Measurements from ENCODE around the gene SFN.
"Not testable (repeated sequence)": the region's sequence is repeated elsewhere in the genome, so short reads cannot be mapped to it uniquely, and the experiment has no call there.

The SFN gene

GRCh38 chr1:26862781-26863684 lies at the start of gene SFN:
Gene SFN, plus strand, starts transcription at chr1:26863149. Its CDS starts 64 bp downstream, at chr1:26863213.
- FAIRE-seq: no peak

- FAIRE-seq: no peak
Observed at GRCh38 chr1:26814377-26814776, 48.6 kb upstream of the SFN start.

GRCh38 chr1:26814893-26815292 lies 48.1 kb upstream of the SFN start:
- no peak for FAIRE-seq

GRCh38 chr1:26820784-26821269 lies 42.1 kb upstream of the SFN start:
- no peak for FAIRE-seq

GRCh38 chr1:26822737-26823395 lies 40.1 kb upstream of the SFN start:
- FAIRE-seq: no peak

- no peak for FAIRE-seq
Observed at GRCh38 chr1:26824731-26825130, 38.2 kb upstream of the SFN start.

DNA sequence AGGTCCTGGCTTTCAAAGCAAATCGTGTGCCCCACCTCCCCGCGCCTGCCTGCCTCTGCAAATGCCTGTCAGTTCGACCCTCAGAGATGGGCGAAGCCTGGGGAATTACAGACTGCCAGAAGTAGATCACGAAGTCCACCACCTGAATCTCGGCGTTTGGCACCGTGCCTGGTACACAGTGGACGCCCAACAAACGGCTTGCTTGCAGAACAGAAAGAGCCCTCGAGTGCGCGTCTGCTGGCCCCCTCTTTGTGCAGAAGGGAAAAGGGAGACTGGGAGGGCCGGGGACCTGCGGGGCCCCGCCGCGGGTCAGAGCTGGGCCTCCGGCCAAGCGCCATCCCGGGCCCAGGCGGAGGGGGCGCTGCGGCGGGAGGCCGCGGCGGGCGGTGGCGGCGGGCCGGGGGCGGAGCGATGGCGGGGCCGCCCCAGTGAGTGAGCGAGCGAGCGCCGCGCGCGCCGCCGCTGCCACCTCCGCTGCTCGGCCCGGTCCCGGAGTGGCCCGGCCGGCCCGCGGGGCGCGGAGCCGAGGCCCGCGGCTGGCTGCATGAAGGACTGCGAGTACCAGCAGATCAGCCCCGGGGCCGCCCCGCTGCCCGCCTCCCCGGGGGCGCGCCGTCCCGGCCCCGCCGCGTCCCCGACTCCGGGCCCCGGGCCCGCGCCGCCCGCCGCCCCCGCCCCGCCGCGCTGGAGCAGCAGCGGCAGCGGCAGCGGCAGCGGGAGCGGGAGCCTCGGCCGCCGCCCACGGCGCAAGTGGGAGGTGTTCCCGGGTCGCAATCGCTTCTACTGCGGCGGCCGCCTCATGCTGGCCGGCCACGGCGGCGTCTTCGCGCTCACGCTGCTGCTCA lies 36.5 kb upstream of the SFN start, which contains the start of gene ZDHHC18:
TSS of gene ZDHHC18 (plus strand) at position 428 of the 845 bp plus-strand sequence. CDS start at position 545, 117 bp downstream.
- no peak for FAIRE-seq

DNA sequence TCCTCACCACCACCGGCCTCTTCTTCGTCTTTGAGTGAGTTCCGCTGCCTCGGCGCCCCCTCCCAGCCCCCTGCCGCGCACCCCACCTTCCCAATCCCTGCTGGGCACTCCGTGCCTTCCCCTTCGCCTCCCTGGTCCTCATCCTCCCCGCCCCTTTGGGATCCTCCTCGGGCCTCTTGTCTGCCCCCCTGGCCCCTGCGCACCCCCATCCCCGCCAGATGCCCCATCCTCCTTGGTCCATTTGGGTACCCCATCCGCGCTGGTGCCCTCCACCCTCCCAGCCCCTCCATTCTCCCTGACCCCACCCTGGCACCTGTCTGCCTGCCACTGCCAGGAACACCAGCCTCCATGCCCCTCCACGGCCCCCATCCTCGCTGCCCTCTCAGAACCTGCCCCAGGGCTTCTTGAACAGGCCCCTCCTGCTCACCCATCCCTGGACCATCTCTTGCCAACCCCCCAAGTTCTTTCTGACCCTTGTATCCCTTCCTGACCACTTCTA lies 35.8 kb upstream of the SFN start:
- no peak for FAIRE-seq

DNA sequence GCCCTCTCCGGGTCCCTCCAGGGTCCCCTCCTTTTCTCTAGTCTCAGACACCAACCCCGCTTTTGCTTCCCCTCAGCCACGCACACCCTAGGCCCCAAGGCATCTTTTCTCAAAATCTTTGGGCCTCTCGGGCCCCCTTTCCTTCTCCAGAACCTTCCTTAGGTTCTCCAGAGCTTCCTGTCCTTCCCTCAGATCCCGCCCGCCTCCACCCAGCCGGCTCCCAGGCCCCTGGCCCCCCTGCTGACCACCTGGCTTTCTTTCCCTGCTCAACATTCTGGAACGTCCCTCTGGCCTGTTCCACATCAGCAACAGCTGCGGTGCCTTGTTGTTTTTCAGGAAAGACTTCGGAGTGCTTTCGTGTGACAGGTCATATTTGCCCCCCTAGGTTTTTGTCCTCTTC lies 35.3 kb upstream of the SFN start:
- FAIRE-seq: no peak

- no peak for FAIRE-seq
Observed at GRCh38 chr1:26828411-26828991, 34.4 kb upstream of the SFN start.

DNA sequence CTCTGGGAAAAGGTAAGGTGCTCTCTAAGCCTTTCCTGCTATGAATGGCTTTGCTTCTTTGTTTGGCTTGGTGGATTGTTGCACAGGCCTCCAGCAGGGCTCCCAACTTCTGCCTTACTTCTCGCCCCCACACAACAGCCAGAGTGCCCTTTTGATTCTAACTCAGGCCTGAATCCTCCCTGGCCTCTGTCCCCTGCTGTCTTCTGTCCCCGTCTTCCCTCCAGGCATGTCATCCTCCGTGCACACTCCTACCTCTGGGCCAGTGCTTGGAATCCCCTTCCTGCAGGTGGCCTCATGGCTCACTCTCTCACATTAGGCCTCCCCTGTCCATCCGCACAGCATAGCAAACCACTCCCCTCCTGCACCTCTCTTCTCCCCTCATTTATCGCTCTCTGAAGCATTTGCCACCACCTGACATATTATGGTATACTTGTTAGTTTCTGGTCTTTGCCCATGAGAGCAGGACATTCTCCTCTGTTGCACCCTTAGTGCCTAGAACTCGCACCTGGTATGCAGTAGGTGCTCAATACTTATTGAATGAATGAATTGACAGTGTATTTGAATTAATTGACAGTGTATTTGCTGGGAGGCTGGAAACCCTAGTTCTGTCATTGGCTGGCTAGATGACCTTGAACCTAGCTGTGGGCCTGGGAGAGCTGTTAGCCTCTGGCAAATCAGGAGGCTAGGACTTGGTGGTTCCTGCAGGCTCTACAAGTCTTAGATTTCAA lies 33.6 kb upstream of the SFN start:
- no peak for FAIRE-seq

DNA sequence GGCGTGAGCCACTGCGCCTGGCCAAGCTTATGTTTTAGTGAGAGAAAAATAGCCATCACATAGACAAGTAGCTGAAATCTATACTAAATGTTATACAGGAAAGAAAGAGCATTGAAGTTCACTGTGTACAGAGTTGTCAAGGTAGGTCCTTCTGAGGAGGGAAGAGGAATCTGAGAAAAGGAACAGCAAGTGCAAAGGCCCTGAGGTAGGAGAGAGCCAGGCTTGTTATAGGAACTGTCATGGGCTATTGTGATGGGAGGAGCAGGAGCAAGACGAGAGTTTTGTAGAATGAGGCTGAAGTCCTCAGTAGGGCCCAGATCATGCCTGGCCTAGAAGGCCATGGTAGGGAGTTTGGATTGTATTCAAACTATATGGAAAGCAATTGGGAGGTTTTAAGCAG lies 31.9 kb upstream of the SFN start:
- no peak for FAIRE-seq

- FAIRE-seq: no peak
Observed at GRCh38 chr1:26831546-26832248, 31.3 kb upstream of the SFN start.

DNA sequence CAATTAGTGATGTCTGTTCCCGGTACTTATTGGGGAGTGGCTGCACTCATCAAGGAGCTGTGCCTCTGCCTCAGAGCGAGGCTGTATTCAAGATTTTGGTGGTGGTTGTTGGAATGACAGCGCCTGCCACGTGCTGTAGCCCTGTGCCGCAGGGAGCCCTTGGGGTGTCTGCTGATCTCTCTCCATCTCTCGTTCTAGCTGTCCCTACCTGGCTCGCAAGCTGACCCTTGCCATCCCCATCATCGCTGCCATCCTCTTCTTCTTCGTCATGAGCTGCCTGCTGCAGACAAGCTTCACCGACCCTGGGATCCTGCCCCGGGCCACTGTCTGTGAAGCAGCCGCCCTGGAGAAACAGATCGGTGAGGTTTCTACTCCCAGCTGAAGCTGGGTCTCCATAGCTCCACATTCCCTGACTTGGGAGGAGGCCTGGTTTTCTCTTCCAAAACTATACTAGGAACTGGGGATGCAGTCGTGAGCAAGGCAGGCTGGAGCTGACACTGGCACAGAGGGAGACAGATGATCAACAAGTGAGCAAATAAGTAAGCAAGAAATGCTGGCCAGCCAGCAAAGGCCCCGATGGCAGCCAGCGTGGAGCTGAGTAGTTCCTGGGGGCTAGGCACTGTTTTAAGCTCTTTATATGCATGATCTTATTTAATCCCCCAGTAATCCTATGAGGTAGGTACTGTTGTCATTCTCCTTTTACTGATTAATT lies 30.5 kb upstream of the SFN start:
- FAIRE-seq: no peak

DNA sequence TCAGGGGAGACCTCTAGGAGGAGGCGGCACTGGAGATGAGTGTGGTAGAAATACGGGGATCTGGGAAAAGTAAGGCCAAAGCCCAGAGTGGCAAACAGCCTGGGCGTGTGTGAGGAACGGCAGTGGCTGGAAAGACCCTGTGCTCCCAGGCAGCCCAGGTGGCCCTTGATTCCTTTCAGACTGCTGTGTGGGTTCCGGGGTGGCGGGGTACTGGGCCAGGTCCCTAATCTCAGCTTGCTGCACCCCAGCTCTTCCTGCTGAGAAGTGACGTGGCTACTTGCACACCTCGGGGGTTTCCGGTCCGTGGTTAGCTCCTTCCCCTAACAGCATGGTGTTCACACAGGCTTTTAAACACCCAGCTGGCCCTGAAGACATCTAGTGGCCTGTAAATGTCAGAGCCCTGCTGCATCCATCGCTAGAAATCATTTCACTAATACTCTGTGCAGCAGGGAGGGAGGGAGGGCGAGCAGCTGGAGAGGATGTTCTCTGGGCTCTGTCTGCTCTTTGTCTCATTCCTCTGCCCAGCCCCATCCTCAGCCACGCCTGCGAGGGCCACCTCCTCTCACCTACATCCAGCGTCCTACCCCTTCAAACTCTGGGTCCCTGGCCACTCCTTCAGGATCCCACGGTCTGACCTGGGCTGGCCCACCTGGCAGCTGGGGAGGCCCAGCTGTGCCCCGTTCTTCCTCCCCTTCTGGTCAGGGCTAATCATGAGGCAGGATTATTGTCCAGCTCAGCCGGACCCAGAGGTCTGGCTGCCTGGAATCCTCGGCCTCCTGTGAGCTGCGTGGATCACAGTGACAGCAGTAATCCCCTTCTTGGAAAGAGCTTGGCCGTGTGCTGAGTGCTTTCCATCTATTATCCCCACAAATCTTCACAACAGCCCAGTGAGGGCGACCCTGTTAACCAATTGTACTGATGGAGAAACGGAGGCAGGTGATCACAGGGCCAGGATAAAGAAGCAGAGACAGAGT lies 29.2 kb upstream of the SFN start:
- no peak for FAIRE-seq

- FAIRE-seq: not testable (repeated sequence)
Observed at GRCh38 chr1:26837665-26838064, 25.3 kb upstream of the SFN start.

GRCh38 chr1:26838474-26839338 lies 24.2 kb upstream of the SFN start:
- no peak for FAIRE-seq

- no peak for FAIRE-seq
Observed at GRCh38 chr1:26839339-26839722, 23.6 kb upstream of the SFN start.

All from endometrium (tissue), 2 donors.